GM19328 (cell line): ENCODE results near the gene SPECC1.
"Not testable (repeated sequence)": the region's sequence is repeated elsewhere in the genome, so short reads cannot be mapped to it uniquely, and the experiment has no call there.

ENCODE experiments used
- ATAC-seq: cut with Tn5 transposase; IDR thresholded peaks from one replicate; pipeline ENCODE4 v1.9.1; 2021; ENCODE audit warnings: mild to moderate bottlenecking, moderate library complexity; ENCODE audit not compliant: unreplicated experiment

The SPECC1 gene

GRCh38 chr17:20291853-20292252, 282.7 kb downstream of the SPECC1 start:
- no peak for ATAC-seq

DNA sequence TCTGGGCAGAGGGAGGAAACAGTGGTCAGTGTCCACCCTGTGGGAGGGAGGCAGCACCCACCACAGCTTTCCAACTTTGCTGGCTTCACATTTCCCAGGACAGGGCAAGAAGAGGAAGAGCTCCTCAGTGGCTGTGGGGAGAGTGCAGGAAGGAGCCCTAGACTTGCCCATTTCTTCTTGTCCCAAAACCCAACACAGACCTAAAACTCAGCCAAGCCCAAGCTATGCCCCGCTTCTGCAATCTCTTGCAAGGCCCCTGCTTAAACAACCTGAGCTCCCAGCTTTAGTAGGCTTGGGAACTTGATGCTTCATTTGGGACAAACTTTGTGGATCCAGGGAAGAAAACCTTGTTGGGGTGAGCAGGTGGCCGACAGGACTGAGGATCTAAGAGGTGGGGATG, 284.3 kb downstream of the SPECC1 start:
- ATAC-seq = no peak

- no peak for ATAC-seq
Measured at GRCh38 chr17:20294120-20294519, 285.0 kb downstream of the SPECC1 start.

- no peak for ATAC-seq
Measured at GRCh38 chr17:20299013-20299412, 289.9 kb downstream of the SPECC1 start.

- no peak for ATAC-seq
Measured at GRCh38 chr17:20300436-20300934, 291.3 kb downstream of the SPECC1 start.

DNA sequence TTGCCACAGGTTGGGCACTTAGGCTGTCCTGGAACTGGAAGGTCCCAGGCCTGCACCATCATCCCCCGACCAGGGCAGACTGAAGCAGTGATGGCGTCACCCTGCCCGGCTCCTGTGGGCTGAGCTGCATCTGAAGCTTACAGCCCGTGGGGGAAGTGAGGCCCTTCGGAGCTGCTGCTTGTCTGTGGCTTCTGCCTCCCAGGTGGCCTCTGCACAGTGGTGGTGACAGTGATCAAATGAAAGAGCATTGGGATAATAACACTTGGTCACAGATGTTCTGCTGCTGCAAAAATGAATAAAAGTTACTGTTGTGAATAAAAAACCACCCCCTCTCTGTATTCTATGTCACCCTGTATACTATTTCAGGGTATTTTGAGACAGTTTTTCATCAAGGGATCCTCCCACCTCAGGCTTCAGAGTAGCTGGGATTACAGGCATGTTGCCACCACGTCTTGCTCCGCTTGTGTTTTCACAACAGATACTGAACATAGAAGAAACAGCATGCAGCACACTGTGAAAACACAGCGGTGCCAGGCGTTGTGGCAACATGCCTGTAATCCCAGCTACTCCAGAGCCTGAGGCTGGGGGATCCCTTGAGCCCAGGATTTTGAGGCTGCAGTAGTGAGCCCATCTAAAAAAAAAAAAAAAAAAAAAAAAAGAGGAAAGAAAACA, 293.2 kb downstream of the SPECC1 start:
- no peak for ATAC-seq

DNA sequence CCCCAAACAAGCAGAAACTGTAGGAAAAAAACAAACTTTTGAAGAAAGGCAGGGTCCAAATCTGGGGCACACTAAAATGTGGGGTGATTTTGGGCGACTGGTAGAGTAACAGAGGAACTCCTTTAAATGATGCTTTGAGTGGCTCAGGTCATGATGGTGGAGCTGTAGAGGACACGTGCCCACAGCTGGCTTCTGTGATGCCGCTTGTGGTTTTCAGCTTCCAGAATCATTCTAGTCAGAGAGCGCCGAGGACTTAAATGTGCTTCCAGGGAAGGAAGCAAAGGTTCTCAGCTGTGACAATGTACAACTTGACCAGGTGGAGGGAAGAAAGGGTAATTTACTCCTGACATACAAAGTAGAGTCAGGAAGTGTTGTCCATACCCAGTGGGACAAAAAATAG, 295.8 kb downstream of the SPECC1 start:
- no peak for ATAC-seq

- no peak for ATAC-seq
Measured at GRCh38 chr17:20306924-20307323, 297.8 kb downstream of the SPECC1 start.

DNA sequence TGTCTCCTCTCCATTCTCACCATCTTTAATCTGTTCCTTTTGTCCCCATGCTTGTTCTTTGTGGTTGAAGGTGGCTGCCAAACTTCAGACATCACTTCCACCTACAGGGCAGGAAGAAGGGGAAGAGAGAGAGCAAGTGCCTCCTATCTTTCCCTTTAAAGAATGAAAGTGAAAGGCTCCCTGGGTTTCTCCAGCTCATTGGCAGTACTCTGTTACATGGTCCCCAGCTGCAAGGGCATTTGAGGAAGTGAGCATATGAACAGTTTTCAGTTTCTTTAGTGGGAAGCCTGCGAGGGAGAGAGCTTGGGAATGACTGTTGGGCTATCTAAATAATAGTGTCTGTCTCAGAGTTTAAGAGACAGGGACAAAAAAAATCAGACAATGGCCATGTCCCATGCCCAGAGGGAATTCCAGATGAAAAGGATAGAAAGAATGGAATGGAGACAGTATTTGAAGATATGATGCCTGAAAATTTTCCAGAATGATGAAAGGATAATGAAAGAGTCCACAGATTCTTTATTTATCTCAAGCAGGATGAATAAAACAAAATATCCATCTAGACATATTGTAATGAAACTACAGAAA, 298.3 kb downstream of the SPECC1 start:
- no peak for ATAC-seq

- ATAC-seq = no peak
Measured at GRCh38 chr17:20310481-20310880, 301.3 kb downstream of the SPECC1 start.

DNA sequence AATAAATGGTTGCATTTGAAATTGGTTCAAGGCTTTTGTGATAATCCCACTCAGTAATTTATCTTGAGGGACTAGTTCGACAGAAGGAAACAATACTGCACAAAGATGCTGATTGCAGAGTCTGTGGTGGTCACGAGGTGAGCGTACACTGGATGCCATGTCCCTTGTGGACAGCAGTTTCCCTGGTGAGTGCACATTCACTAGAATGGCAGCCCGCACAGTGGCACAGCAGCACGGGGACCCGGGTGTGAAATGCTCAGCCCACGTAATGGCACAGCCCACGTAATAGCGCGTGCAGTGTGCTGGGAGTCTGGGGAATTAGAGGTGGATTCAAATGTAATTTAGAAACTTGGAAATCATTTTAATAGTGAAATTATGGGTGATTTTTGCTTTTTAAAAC, 304.1 kb downstream of the SPECC1 start:
- no peak for ATAC-seq

GRCh38 chr17:20313891-20314290, 304.7 kb downstream of the SPECC1 start:
- no peak for ATAC-seq

GRCh38 chr17:20314834-20315233, 305.7 kb downstream of the SPECC1 start:
- ATAC-seq = no peak

- no peak for ATAC-seq
Measured at GRCh38 chr17:20315311-20315710, 306.2 kb downstream of the SPECC1 start.

DNA sequence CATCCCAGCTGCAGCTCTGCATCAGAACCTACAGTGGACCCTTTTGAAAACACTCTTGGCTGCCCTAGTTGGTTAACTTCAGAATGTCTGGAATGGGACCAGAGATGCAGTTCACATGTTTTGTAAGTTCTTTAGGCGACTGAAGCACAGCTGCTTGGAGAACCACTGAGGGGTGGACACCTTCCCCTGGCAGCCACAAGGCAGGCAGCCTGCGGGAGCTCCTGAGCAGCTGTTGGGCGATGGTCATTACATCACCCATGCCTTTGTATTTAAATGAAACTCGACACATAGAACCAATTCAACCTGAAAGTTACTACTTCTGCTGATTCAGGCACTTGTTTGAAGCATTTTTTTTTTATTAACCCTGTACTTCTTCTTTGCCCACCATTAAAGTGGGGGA, 306.7 kb downstream of the SPECC1 start:
- no peak for ATAC-seq

GRCh38 chr17:20320535-20321229, 311.5 kb downstream of the SPECC1 start:
- not testable (repeated sequence) for ATAC-seq

DNA sequence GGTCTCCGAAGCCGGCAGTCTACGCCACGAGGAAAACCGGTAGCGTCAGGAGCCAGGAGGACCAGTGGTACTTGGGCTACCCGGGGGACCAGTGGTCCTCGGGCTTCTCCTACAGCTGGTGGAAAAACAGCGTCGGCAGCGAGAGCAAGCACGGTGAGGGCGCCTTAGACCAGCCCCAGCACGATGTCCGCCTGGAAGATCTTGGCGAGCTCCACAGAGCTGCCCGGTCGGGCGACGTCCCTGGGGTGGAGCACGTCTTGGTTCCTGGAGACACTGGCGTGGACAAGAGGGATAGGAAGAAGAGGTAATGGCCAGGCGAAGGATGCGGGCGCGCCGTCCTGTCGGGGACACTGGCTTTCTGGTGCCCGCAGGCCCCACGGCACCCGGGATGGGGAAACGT, 312.2 kb downstream of the SPECC1 start:
- ATAC-seq = not testable (repeated sequence)

- not testable (repeated sequence) for ATAC-seq
Measured at GRCh38 chr17:20327739-20328138, 318.6 kb downstream of the SPECC1 start.

DNA sequence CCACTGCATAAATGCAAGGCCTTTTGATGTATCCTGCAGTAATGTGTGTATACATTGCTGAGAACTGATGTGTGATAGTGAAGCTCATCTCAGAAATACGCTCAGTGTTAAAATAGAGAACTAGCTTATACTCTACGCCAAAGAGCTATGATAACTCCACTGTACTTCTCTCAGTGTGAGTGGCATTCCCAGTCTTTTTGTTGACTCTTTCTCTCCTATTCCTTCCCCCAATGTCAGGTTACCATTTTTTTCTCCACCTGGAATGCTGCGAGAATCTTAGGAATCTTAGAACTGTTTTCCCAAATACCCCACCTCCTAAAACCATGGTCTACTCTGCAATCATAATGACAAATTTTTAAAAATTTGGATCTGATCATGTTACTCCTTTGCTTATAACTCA, 342.2 kb downstream of the SPECC1 start:
- not testable (repeated sequence) for ATAC-seq

DNA sequence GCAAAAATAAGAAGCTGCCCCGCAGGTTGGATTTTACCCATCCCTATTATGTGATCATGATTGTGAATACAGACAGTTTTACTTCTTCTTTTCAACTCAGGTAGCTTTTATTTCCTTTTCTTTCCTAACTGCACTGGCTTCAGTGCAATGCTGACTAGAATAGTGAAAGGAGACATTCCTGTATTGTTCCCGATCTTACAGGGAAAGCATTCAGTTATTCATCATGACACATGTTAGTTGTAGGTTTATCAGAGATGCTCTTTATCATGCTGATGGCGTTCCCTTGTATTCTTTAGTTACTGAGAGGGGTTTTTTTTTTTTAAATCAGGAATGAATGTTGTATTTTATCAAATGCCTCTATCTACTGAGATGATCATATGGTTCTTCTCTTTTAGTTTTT, 343.4 kb downstream of the SPECC1 start:
- ATAC-seq = not testable (repeated sequence)

- ATAC-seq = not testable (repeated sequence)
Measured at GRCh38 chr17:20363846-20364245, 354.7 kb downstream of the SPECC1 start.
